GM18499 (cell line): ENCODE measurements around the gene SULT1A2.
"Not testable (repeated sequence)": the region's sequence is repeated elsewhere in the genome, so short reads cannot be mapped to it uniquely, and the experiment has no call there.

Source experiments
- ATAC-seq: cut with Tn5 transposase; IDR thresholded peaks from one replicate; pipeline ENCODE4 v1.9.1; 2021; ENCODE audit warnings: moderate number of reproducible peaks; ENCODE audit not compliant: insufficient read depth, unreplicated experiment

SULT1A2 gene

GRCh38 chr16:28596840-28597691 lies at the start of gene SULT1A2:
TSS of gene SULT1A2 (minus strand) at chr16:28597050. CDS start at chr16:28595930, 1,120 bp downstream.
- ATAC-seq = no peak

GRCh38 chr16:28639959-28640358 lies 43.1 kb upstream of the SULT1A2 start:
- ATAC-seq = not testable (repeated sequence)

GRCh38 chr16:28638359-28638758 lies 41.5 kb upstream of the SULT1A2 start:
- not testable (repeated sequence) for ATAC-seq

GRCh38 chr16:28637765-28638164 lies 40.9 kb upstream of the SULT1A2 start, which contains the start of gene NPIPB8:
TSS of gene NPIPB8 (plus strand) at chr16:28638065. CDS start at chr16:28638361, 296 bp downstream.
- not testable (repeated sequence) for ATAC-seq

- not testable (repeated sequence) for ATAC-seq
Observed at GRCh38 chr16:28636093-28636823, 39.4 kb upstream of the SULT1A2 start.

GRCh38 chr16:28630905-28631304 lies 34.1 kb upstream of the SULT1A2 start:
- not testable (repeated sequence) for ATAC-seq

GRCh38 chr16:28623172-28623711 lies 26.4 kb upstream of the SULT1A2 start:
- ATAC-seq = no peak

- ATAC-seq = not testable (repeated sequence)
Observed at GRCh38 chr16:28622532-28623171, 25.8 kb upstream of the SULT1A2 start.

- no peak for ATAC-seq
Observed at GRCh38 chr16:28621481-28622155, 24.8 kb upstream of the SULT1A2 start.

- not testable (repeated sequence) for ATAC-seq
Observed at GRCh38 chr16:28620316-28620715, 23.5 kb upstream of the SULT1A2 start.

GRCh38 chr16:28617874-28618273 lies 21.0 kb upstream of the SULT1A2 start:
- no peak for ATAC-seq

GRCh38 chr16:28616636-28617035 lies 19.8 kb upstream of the SULT1A2 start:
- no peak for ATAC-seq

- ATAC-seq = not testable (repeated sequence)
Observed at GRCh38 chr16:28616224-28616577, 19.4 kb upstream of the SULT1A2 start.

GRCh38 chr16:28615486-28616223 lies 18.8 kb upstream of the SULT1A2 start:
- ATAC-seq = not testable (repeated sequence)

- ATAC-seq = not testable (repeated sequence)
Observed at GRCh38 chr16:28614561-28614960, 17.7 kb upstream of the SULT1A2 start.

GRCh38 chr16:28613912-28614311 lies 17.1 kb upstream of the SULT1A2 start:
- ATAC-seq = not testable (repeated sequence)

- ATAC-seq = not testable (repeated sequence)
Observed at GRCh38 chr16:28612359-28613280, 15.8 kb upstream of the SULT1A2 start.

- ATAC-seq = no peak
Observed at GRCh38 chr16:28610595-28611191, 13.8 kb upstream of the SULT1A2 start.
